GM10248 (cell line): ENCODE measurements around the gene RANBP3.

ENCODE experiments used
- CTCF ChIA-PET: fragments of 300-600 bp; sonication (Branson Sonifier 250); formaldehyde crosslinking; extraction: SDS; loops from one replicate; lab custom pipeline; 2021; ENCODE audit warnings: antibody characterized with exemption; lab: Yijun Ruan, JAX
- POLR2A ChIA-PET: fragments of 350-650 bp; sonication (Branson Sonifier 250); formaldehyde crosslinking; extraction: SDS; loops from one replicate; lab custom pipeline; 2020; ENCODE audit warnings: antibody characterized with exemption; lab: Yijun Ruan, JAX
- DNase-seq: peaks from one replicate; pipeline ENCODE4 v3.0.0; 2012; ENCODE audit errors: extremely low spot score
- TF ChIP-seq, protein P1 (sequence below): IDR thresholded peaks from 2 replicates; pipeline ENCODE4 v1.5.1; 2012; ENCODE audit warnings: mild to moderate bottlenecking, low read depth; ENCODE audit errors: extremely low read depth, missing control alignments, control extremely low read depth

The RANBP3 gene

DNA sequence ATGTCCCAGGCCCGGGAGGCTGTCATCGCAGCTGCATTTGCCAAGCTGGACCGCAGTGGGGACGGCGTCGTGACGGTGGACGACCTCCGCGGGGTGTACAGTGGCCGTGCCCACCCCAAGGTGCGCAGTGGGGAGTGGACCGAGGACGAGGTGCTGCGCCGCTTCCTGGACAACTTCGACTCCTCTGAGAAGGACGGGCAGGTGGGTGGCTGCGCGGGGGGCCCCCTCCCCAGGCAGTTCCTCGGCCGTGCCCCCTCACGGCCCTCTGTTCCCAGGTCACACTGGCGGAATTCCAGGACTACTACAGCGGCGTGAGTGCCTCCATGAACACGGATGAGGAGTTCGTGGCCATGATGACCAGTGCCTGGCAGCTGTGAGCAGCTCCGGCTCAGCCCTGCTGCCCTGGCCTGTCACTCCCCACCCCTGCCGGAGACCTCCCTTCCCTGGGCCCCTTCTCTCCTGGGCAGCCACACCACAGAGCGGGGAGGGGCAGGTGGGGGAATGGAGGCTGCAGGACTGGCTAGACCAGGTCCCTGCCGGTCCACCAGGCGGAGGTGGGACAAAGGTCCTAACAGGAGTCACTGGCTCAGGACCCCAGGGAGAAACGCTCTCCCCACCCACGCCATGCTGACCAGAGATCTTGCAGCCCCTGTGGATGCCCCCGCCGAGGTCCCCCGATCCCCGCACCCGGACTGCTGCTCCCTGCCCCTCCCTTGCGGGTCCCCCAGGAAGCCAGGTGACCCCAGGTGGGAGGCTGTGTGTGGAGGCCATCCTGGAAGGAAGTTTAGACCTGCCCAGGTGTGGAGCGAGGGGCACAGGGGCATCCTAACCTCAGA lies 62.8 kb downstream of the RANBP3 start:
- ChIA-PET POLR2A (no interaction called here), CTCF (no interaction called here)
- no peak for DNase-seq
- TF ChIP-seq, protein P1, sequence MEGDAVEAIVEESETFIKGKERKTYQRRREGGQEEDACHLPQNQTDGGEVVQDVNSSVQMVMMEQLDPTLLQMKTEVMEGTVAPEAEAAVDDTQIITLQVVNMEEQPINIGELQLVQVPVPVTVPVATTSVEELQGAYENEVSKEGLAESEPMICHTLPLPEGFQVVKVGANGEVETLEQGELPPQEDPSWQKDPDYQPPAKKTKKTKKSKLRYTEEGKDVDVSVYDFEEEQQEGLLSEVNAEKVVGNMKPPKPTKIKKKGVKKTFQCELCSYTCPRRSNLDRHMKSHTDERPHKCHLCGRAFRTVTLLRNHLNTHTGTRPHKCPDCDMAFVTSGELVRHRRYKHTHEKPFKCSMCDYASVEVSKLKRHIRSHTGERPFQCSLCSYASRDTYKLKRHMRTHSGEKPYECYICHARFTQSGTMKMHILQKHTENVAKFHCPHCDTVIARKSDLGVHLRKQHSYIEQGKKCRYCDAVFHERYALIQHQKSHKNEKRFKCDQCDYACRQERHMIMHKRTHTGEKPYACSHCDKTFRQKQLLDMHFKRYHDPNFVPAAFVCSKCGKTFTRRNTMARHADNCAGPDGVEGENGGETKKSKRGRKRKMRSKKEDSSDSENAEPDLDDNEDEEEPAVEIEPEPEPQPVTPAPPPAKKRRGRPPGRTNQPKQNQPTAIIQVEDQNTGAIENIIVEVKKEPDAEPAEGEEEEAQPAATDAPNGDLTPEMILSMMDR, result no peak

DNA sequence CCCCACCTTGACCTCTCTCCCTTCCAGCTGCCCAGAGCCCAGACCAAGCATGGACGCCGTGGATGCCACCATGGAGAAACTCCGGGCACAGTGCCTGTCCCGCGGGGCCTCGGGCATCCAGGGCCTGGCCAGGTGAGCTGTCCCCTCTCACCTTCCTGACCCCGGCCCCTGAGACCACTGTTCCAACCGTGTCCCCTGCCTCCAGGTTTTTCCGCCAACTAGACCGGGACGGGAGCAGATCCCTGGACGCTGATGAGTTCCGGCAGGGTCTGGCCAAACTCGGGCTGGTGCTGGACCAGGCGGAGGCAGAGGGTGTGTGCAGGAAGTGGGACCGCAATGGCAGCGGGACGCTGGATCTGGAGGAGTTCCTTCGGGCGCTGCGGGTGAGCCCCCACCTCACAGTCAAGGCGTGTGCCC lies 63.6 kb downstream of the RANBP3 start:
- TF ChIP-seq, protein P1, result no peak
- POLR2A ChIA-PET, result no interaction called here
- DNase-seq, result no peak
- CTCF ChIA-PET, result no interaction called here

DNA sequence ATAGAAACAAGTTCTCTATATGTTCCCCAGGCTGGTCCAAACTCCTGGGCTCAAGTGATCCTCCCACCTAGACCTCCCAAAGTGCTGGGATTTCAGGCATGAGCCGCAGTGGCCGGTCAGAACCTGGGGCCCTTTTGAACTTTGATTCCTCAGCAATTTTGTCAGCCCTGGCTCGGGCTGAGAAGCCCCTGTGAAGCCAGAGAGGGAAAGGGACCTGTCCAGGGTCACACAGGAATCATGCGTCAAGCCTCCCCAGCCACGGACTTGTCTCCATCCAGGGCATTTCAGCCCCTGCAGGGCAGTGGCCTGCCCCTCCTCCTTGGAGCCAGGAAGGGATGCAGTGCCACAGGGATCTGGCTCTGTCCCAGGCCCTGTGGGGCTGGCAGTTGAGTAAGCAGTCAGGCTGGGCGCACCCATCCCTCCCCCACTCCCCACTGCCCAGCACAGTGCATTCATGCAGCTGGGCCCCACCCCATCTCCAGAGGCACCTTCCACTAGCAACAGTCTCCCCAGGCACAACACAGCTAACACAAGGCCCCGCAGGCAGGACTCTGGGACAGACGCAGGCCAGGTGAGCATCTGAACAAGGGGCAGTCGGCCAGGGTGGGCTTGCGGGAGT lies 64.1 kb downstream of the RANBP3 start, which contains the start of gene CAPS:
CAPS (plus strand) TSS at position 516 of the 619 bp plus-strand sequence. CDS start 153 bp downstream, outside the sequence.
- TF ChIP-seq, protein P1, result no peak
- ChIA-PET CTCF (no interaction called here), POLR2A (no interaction called here)
- no peak for DNase-seq

DNA sequence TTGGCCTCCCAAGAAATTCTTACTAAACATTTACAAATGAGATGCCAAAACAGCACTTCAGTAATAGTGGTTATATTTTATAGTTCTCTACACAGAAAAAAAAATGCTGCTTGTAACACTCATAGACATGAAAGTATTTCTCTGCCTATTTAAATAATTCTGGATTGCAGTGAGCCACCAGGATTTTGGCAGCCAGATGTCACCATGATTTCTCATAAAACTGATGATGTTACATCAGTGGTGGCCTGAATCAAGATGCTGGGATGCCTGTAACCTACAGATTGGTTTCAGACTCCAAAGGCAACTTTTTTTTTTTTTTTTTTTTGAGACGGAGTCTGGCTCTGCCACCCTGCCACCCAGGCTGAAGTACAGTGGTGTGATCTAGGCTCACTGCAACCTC lies 66.6 kb downstream of the RANBP3 start:
- TF ChIP-seq, protein P1, result no peak
- DNase-seq, result no peak
- POLR2A ChIA-PET, result interaction anchor here (0.7 kb wide), 1 partner anchor 83 kb away, joined by 3 read pairs; no protein-coding TSS in a partner anchor
- CTCF ChIA-PET, result no interaction called here

DNA sequence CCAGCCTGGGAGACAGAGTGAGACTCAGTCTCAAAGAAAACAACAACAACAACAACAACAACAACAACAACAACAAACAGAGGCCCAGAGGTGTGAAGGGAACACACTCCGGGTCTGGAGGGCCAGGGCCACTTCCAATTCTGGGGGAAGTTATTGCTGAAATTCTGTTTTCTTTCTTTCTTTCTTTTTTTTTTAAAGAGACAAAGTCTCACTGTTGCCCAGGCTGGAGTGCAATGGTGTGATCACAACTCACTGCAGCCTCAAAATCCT lies 67.4 kb downstream of the RANBP3 start:
- TF ChIP-seq, protein P1, result no peak
- ChIA-PET POLR2A (no interaction called here), CTCF (no interaction called here)
- DNase-seq, result no peak

DNA sequence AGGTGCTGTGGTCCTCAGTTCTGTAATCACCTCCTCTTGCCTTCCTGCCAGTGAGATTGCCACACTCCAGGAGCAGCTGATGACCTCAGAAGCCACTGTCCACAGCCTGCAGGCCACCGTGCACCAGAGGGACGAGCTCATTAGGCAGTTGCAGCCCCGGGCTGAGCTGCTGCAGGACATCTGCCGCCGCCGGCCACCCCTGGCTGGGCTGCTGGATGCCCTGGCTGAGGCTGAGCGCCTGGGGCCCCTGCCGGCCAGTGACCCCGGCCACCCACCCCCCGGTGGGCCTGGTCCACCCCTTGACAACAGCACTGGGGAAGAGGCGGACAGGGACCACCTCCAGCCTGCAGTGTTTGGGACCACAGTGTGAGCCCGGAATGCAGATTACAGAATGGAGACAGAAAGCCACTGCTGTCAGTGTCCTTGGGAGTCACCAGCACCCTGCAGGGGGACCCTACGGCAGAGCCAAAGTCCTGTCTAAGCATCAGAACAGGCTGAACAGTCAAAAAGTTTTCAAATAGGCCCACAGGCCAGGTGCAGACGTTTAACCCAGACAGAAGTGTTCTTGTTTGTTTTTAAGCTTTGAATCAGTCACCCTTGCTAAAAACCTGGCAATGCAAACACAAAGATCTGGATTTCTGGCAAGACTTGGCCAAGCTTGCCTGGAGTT lies 69.0 kb downstream of the RANBP3 start:
- POLR2A ChIA-PET, result interaction anchor here (0.7 kb wide), 1 partner anchor 33 kb away, joined by 3 read pairs; no protein-coding TSS in a partner anchor
- CTCF ChIA-PET, result no interaction called here

More for the DNA sequence above, 69.0 kb downstream of the RANBP3 start:
- TF ChIP-seq, protein P1, result no peak
- DNase-seq, result no peak
